ENCODE data around the gene ANXA6. TPM values are rescaled to one million over a fixed set of nuclear protein-coding genes. Genes with fewer than 3 reads are reported as not detected.

The ANXA6 gene
- total and polyA plus RNA-seq, 4 donors: 61.4 to 208 (median 155) TPM

DNA sequence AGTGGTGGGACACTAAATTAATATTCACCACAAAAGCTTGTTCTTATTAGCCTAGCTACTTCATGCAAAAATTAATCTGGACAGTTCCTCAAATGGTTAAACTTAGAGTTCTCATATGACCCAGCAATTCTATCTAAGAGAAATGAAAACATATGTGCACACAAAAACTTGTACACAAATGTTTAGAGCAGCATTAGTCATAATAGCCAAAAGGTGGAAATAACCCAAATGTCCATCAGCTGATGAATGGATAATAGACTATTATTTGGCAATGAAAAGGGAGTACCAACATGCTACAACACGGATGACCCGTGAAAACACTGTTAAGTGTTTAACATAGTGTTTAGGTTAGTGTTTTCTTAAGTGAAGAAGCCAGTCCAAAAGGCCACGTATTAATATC is 43.9 kb downstream of the ANXA6 start:
- Histone ChIP-seq H3K27me3 (ENCODE audit: control insufficient read depth in 3 of 3, insufficient read depth in 3 of 3, low read length in 2 of 3) (no peaks in the 10 kb centered on the region), H3K4me3 (no peak overlapping the region), H3K36me3 (ENCODE audit: control insufficient read depth in 4 of 4, insufficient read depth in 4 of 4, low read length in 4 of 4) (peaks cover 9 to 56% (median 28%) of the 10 kb centered on the region in 4 donors), H3K27ac (ENCODE audit: low read depth in 1 of 2, low read length in 1 of 2) (no peak overlapping the region), H3K9me3 (ENCODE audit: control insufficient read depth in 4 of 4, insufficient read depth in 3 of 4, low read length in 3 of 4) (no peaks in the 10 kb centered on the region), H3K9ac (ENCODE audit: insufficient read depth in 1 of 2, low read length in 2 of 2) (no peak overlapping the region), H3K4me1 (ENCODE audit: control insufficient read depth in 5 of 5, insufficient read depth in 5 of 5, low read length in 5 of 5) (peaks cover 0 to 9% (median 2%) of the 10 kb centered on the region in 5 donors)
- ATAC-seq (ENCODE audit: insufficient read depth, low FRiP score) (no peak), DNase-seq (no peak)
- TF ChIP-seq CTCF (IDR thresholded peaks at IDR 0.05; ENCODE audit: control extremely low read depth, extremely low read depth): no peak
- 76 to 77% methylated on average over 3 of the region's 3 CpGs for WGBS, 2 donors

DNA sequence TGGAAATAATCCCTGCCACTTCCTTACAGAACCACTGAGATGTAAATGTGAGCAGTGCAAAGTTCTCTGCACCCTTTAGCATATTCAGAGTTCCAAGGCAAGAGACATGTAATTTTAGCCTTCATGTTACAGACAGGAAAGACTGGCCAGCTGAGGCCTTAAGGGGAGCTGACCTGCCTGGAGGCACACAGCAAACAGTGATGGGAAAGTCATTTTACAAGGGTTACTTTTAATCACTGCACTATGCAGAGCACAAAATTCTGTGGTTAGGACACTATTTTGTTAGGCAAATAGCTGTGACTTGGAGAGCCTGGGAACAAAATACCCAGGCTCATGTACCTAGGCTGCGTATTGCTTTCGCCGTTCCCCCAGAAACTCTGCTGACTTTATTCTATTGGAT is 46.6 kb downstream of the ANXA6 start:
- no peaks in the 10 kb centered on the region for H3K27me3 ChIP-seq (ENCODE audit: control insufficient read depth in 3 of 3, insufficient read depth in 3 of 3, low read length in 2 of 3)
- no peaks in the 10 kb centered on the region for H3K9me3 ChIP-seq (ENCODE audit: control insufficient read depth in 4 of 4, insufficient read depth in 3 of 4, low read length in 3 of 4)
- no peak for TF ChIP-seq CTCF (IDR thresholded peaks at IDR 0.05; ENCODE audit: control extremely low read depth, extremely low read depth)
- no peak overlapping the region for H3K9ac ChIP-seq (ENCODE audit: insufficient read depth in 1 of 2, low read length in 2 of 2)
- H3K4me1 ChIP-seq (ENCODE audit: control insufficient read depth in 5 of 5, insufficient read depth in 5 of 5, low read length in 5 of 5): peaks cover 0 to 25% (median 7%) of the 10 kb centered on the region in 5 donors
- ATAC-seq (ENCODE audit: insufficient read depth, low FRiP score) (no peak), DNase-seq (no peak)
- H3K36me3 ChIP-seq (ENCODE audit: control insufficient read depth in 4 of 4, insufficient read depth in 4 of 4, low read length in 4 of 4): peaks cover 8 to 54% (median 23%) of the 10 kb centered on the region in 4 donors
- H3K4me3 ChIP-seq: no peak overlapping the region
- no peak overlapping the region for H3K27ac ChIP-seq (ENCODE audit: low read depth in 1 of 2, low read length in 1 of 2)
- 86 to 96% methylated on average over 3 of the region's 3 CpGs for WGBS, 2 donors

GRCh38 chr5:151110122-151110681 is 47.4 kb downstream of the ANXA6 start:
- no peak overlapping the region for H3K9ac ChIP-seq (ENCODE audit: insufficient read depth in 1 of 2, low read length in 2 of 2)
- no peak for TF ChIP-seq CTCF (IDR thresholded peaks at IDR 0.05; ENCODE audit: control extremely low read depth, extremely low read depth)
- H3K4me3 ChIP-seq: no peak overlapping the region
- WGBS, 2 donors: 87 to 95% methylated on average over 11 of the region's 11 CpGs
- H3K9me3 ChIP-seq (ENCODE audit: control insufficient read depth in 4 of 4, insufficient read depth in 3 of 4, low read length in 3 of 4): no peaks in the 10 kb centered on the region
- DNase-seq (no peak), ATAC-seq (ENCODE audit: insufficient read depth, low FRiP score) (no peak)
- H3K4me1 ChIP-seq (ENCODE audit: control insufficient read depth in 5 of 5, insufficient read depth in 5 of 5, low read length in 5 of 5): peaks cover 0 to 26% (median 10%) of the 10 kb centered on the region in 5 donors
- peaks cover 7 to 60% (median 22%) of the 10 kb centered on the region in 4 donors for H3K36me3 ChIP-seq (ENCODE audit: control insufficient read depth in 4 of 4, insufficient read depth in 4 of 4, low read length in 4 of 4)
- H3K27me3 ChIP-seq (ENCODE audit: control insufficient read depth in 3 of 3, insufficient read depth in 3 of 3, low read length in 2 of 3): no peaks in the 10 kb centered on the region
- H3K27ac ChIP-seq (ENCODE audit: low read depth in 1 of 2, low read length in 1 of 2): peak overlapping the region in 1 of 2 donors; percentile 1

GRCh38 chr5:151108566-151108965 is 49.0 kb downstream of the ANXA6 start:
- Histone ChIP-seq H3K27ac (ENCODE audit: low read depth in 1 of 2, low read length in 1 of 2) (peak overlapping the region; percentile 10 to 71), H3K9me3 (ENCODE audit: control insufficient read depth in 4 of 4, insufficient read depth in 3 of 4, low read length in 3 of 4) (no peaks in the 10 kb centered on the region), H3K4me3 (no peak overlapping the region), H3K9ac (ENCODE audit: insufficient read depth in 1 of 2, low read length in 2 of 2) (no peak overlapping the region), H3K36me3 (ENCODE audit: control insufficient read depth in 4 of 4, insufficient read depth in 4 of 4, low read length in 4 of 4) (peaks cover 8 to 58% (median 27%) of the 10 kb centered on the region in 4 donors), H3K27me3 (ENCODE audit: control insufficient read depth in 3 of 3, insufficient read depth in 3 of 3, low read length in 2 of 3) (no peaks in the 10 kb centered on the region), H3K4me1 (ENCODE audit: control insufficient read depth in 5 of 5, insufficient read depth in 5 of 5, low read length in 5 of 5) (peaks cover 0 to 26% (median 12%) of the 10 kb centered on the region in 5 donors)
- no peak for ATAC-seq (ENCODE audit: insufficient read depth, low FRiP score)
- TF ChIP-seq CTCF (IDR thresholded peaks at IDR 0.05; ENCODE audit: control extremely low read depth, extremely low read depth): no peak
- 62 to 68% methylated on average over 8 of the region's 8 CpGs for WGBS, 2 donors
- no peak for DNase-seq
